H9 (cell line): ENCODE results near the gene THOC7. TPM values are rescaled to one million over a fixed set of nuclear protein-coding genes. Genes with fewer than 3 reads are reported as not detected.

Experiments
- DNase-seq: peaks from one replicate; pipeline ENCODE4 v3.0.0-alpha.2; 2017
- H2AFZ ChIP-seq: one replicate; pipeline ENCODE4 v1.6.1; 2013; ENCODE audit warnings: mild to moderate bottlenecking, low read length, control low read depth, moderate library complexity
- H2AK5ac ChIP-seq: 2 replicates; pipeline ENCODE4 v1.6.1; 2013; ENCODE audit warnings: low read length, control low read depth, mixed read lengths; ENCODE audit not compliant: insufficient read length
- H2BK120ac ChIP-seq: one replicate; pipeline ENCODE4 v1.6.1; 2013; ENCODE audit warnings: low read depth, mild to moderate bottlenecking, low read length, control low read depth, inconsistent platforms; ENCODE audit not compliant: poor library complexity, severe bottlenecking
- H2BK12ac ChIP-seq: 2 replicates; pipeline ENCODE4 v1.6.1; 2013; ENCODE audit warnings: low read length, control low read depth, mixed read lengths, low read depth; ENCODE audit not compliant: insufficient read length
- H2BK15ac ChIP-seq: 2 replicates; pipeline ENCODE4 v1.6.1; 2013; ENCODE audit warnings: low read depth, low read length, control low read depth
- H2BK20ac ChIP-seq: one replicate; pipeline ENCODE4 v1.6.1; 2013; ENCODE audit warnings: low read depth, mild to moderate bottlenecking, low read length, control low read depth, inconsistent platforms; ENCODE audit not compliant: poor library complexity, severe bottlenecking
- H2BK5ac ChIP-seq: 2 replicates; pipeline ENCODE4 v1.6.1; 2013; ENCODE audit warnings: low read length, control low read depth, mixed read lengths; ENCODE audit not compliant: insufficient read length
- H3K14ac ChIP-seq: 2 replicates; pipeline ENCODE4 v1.6.1; 2013; ENCODE audit warnings: low read length, control low read depth; ENCODE audit not compliant: insufficient read depth
- H3K18ac ChIP-seq: 2 replicates; pipeline ENCODE4 v1.6.1; 2013; ENCODE audit warnings: low read depth, mild to moderate bottlenecking, mixed read lengths, low read length, control low read depth; ENCODE audit not compliant: insufficient read length
- H3K23ac ChIP-seq: 2 replicates; pipeline ENCODE4 v1.6.1; 2013; ENCODE audit warnings: low read length, control low read depth, mixed read lengths, low read depth; ENCODE audit not compliant: insufficient read length
- H3K23me2 ChIP-seq: 2 replicates; pipeline ENCODE4 v1.6.1; 2013; ENCODE audit warnings: low read depth, mild to moderate bottlenecking, mixed read lengths, low read length, control low read depth; ENCODE audit not compliant: insufficient read length, poor library complexity, severe bottlenecking
- H3K27ac ChIP-seq: 2 replicates; pipeline ENCODE4 v1.5.1; 2013; ENCODE audit warnings: low read length, control low read depth, mixed read lengths, low read depth; ENCODE audit not compliant: insufficient read length
- H3K27me3 ChIP-seq: 2 replicates; pipeline ENCODE4 v1.6.1; 2013; ENCODE audit warnings: low read length, control low read depth, inconsistent platforms; ENCODE audit not compliant: insufficient read depth
- H3K4ac ChIP-seq: 2 replicates; pipeline ENCODE4 v1.6.1; 2013; ENCODE audit warnings: low read depth, mild to moderate bottlenecking, control low read depth, inconsistent platforms, low read length, moderate library complexity
- H3K4me1 ChIP-seq: 2 replicates; pipeline ENCODE4 v1.6.1; 2013; ENCODE audit warnings: low read length, control low read depth, inconsistent platforms; ENCODE audit not compliant: insufficient read depth
- H3K4me2 ChIP-seq: 2 replicates; pipeline ENCODE4 v1.6.1; 2013; ENCODE audit warnings: low read length, control low read depth, mixed read lengths; ENCODE audit not compliant: insufficient read length, insufficient read depth
- H3K56ac ChIP-seq: 2 replicates; pipeline ENCODE4 v1.6.1; 2013; ENCODE audit warnings: low read depth, mild to moderate bottlenecking, mixed read lengths, low read length, control low read depth; ENCODE audit not compliant: insufficient read length
- H3K79me1 ChIP-seq: 2 replicates; pipeline ENCODE4 v1.6.1; 2013; ENCODE audit warnings: low read depth, mild to moderate bottlenecking, moderate library complexity, low read length, control low read depth, inconsistent platforms; ENCODE audit not compliant: insufficient read depth, poor library complexity, severe bottlenecking
- H3K79me2 ChIP-seq: 2 replicates; pipeline ENCODE4 v1.6.1; 2013; ENCODE audit warnings: low read length, control low read depth, inconsistent platforms; ENCODE audit not compliant: insufficient read depth
- H3K9ac ChIP-seq: 2 replicates; pipeline ENCODE4 v1.6.1; 2013; ENCODE audit warnings: low read length, control low read depth, mixed read lengths; ENCODE audit not compliant: insufficient read length; ENCODE audit errors: extremely low read depth
- H3K9me3 ChIP-seq: one replicate; pipeline ENCODE4 v1.6.1; 2013; ENCODE audit warnings: low read depth, low read length, inconsistent platforms; ENCODE audit not compliant: control insufficient read depth
- H3T11ph ChIP-seq: one replicate; pipeline ENCODE4 v1.6.1; 2013; ENCODE audit warnings: mild to moderate bottlenecking, low read length, control low read depth, inconsistent platforms
- H4K20me1 ChIP-seq: one replicate; pipeline ENCODE4 v1.6.1; 2013; ENCODE audit not compliant: control insufficient read depth, insufficient read length, insufficient read depth
- H4K5ac ChIP-seq: 2 replicates; pipeline ENCODE4 v1.6.1; 2013; ENCODE audit warnings: low read depth, mild to moderate bottlenecking, mixed read lengths, low read length, control low read depth; ENCODE audit not compliant: insufficient read length
- H4K8ac ChIP-seq: replicated peaks from 2 replicates; pipeline ENCODE4 v1.6.1; 2013; ENCODE audit warnings: low read length, control low read depth, mixed read lengths, low read depth; ENCODE audit not compliant: insufficient read length
- H4K91ac ChIP-seq: 2 replicates; pipeline ENCODE4 v1.6.1; 2013; ENCODE audit warnings: low read depth, mild to moderate bottlenecking, moderate library complexity, mixed read lengths, low read length, control low read depth; ENCODE audit not compliant: insufficient read length
- H3K27ac Mint-ChIP-seq, 3 experiments: 2 replicates in 2 of 3; 3 replicates in 1 of 3; pipeline ENCODE4 v1.8.0; 2020 to 2021; ENCODE audit warnings: mixed read lengths in 3 of 3, mild to moderate bottlenecking in 1 of 3, moderate library complexity in 1 of 3
- H3K27me3 Mint-ChIP-seq: 2 replicates; pipeline ENCODE4 v1.8.0; 2021; ENCODE audit warnings: low read depth, mild to moderate bottlenecking, moderate library complexity, mixed read lengths
- H3K36me3 Mint-ChIP-seq, 3 experiments: 2 replicates in 2 of 3; 3 replicates in 1 of 3; pipeline ENCODE4 v1.8.0; 2020 to 2021; ENCODE audit warnings: low read depth in 3 of 3, mixed read lengths in 3 of 3; ENCODE audit not compliant: insufficient read depth in 1 of 3
- H3K4me1 Mint-ChIP-seq, 2 experiments: 2 replicates each; pipeline ENCODE4 v1.8.0; 2020; ENCODE audit warnings: mixed read lengths in 2 of 2
- H3K4me3 Mint-ChIP-seq, 2 experiments: 2 replicates in 1 of 2; 3 replicates in 1 of 2; pipeline ENCODE4 v1.8.0; 2020 to 2021; ENCODE audit warnings: mild to moderate bottlenecking in 2 of 2, mixed read lengths in 2 of 2, moderate library complexity in 1 of 2
- H3K9me3 Mint-ChIP-seq, 2 experiments: 2 replicates in 1 of 2; 3 replicates in 1 of 2; pipeline ENCODE4 v1.8.0; 2020; ENCODE audit warnings: mild to moderate bottlenecking in 2 of 2, mixed read lengths in 2 of 2, moderate library complexity in 1 of 2
- WGBS: extraction: QIAGEN DNeasy Blood & Tissue Kit; methylation state at CpG from one replicate; pipeline ENCODE4 v1.1.7; 2013; ENCODE audit warnings: missing lambda C conversion rate, low lambda C conversion rate, mixed read lengths; ENCODE audit not compliant: insufficient read length; ENCODE audit errors: extremely low coverage; 5-methylcytosine and 5-hydroxymethylcytosine counted together
- total RNA-seq: library from RNA; stranded (reverse); gene quantifications from 2 replicates; pipeline ENCODE4 v1.2.1, GENCODE V29; 2021
- TF ChIP-seq, protein P1 (sequence below): fragments of 200-600 bp; sonication (generic); conservative IDR thresholded peaks from 3 replicates; pipeline ENCODE4 v1.8.0; 2021; ENCODE audit warnings: antibody characterized with exemption, mild to moderate bottlenecking

Gene THOC7
- total RNA-seq, 1 experiment from 2014 or later: 63.3 TPM

DNA sequence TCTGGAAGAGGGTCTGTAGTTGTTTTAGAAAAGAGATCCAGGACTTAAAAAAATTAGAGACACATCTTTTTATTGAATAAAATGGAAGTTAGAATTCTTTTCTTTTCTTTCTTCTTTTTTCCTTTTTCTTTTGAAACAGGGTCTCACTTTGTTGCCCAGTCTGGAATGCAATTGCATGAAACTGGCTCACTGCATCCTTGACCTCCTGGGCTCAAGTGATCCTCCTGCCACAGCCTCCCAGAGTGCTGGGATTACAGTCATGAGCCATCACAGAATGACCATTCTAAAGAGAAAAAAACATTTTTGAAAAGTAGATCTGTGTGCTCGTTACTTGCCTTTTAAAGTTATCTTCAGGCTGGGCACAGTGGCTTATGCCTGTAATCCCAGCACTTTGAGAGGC lies 3.6 kb upstream of the THOC7 start:
- peaks cover 2% of the 10 kb centered on the region; the same call in 1 of the 2 replicates for H3K79me2 ChIP-seq
- H3K4me2 ChIP-seq: no peak overlapping the region
- H2BK15ac ChIP-seq: no peak overlapping the region
- Mint-ChIP-seq H3K4me3 (no peak overlapping the region), H3K27me3 (peaks cover 1% of the 10 kb centered on the region; the same call in 1 of the 2 replicates), H3K36me3 (peaks cover 0 to 19% (median 19%) of the 10 kb centered on the region in 3 experiments; a peak in 6 of 7 replicates), H3K4me1 (peaks cover 28 to 32% of the 10 kb centered on the region in 2 experiments), H3K9me3 (no peaks in the 10 kb centered on the region), H3K27ac (no peak overlapping the region)
- H3K27ac ChIP-seq: no peak overlapping the region
- peaks cover 16% of the 10 kb centered on the region for H3K23me2 ChIP-seq
- H3K23ac ChIP-seq: no peak overlapping the region
- no peak overlapping the region for H2AK5ac ChIP-seq
- H3T11ph ChIP-seq: no peak overlapping the region
- H3K14ac ChIP-seq: no peak overlapping the region
- no peak overlapping the region for H4K5ac ChIP-seq
- no peak overlapping the region for H2BK5ac ChIP-seq
- no peak overlapping the region for H2AFZ ChIP-seq
- H3K27me3 ChIP-seq: no peaks in the 10 kb centered on the region
- H3K56ac ChIP-seq: no peak overlapping the region
- no peak overlapping the region for H4K91ac ChIP-seq
- no peaks in the 10 kb centered on the region for H3K9me3 ChIP-seq
- H3K9ac ChIP-seq: no peak overlapping the region
- no peaks in the 10 kb centered on the region for H4K20me1 ChIP-seq
- no peak overlapping the region for H3K18ac ChIP-seq
- no peak overlapping the region for H2BK20ac ChIP-seq
- DNase-seq: no peak
- no peak overlapping the region for H2BK12ac ChIP-seq
- no peak overlapping the region for H2BK120ac ChIP-seq
- H4K8ac ChIP-seq: no peak overlapping the region
- no CpG with 5 or more reads among the region's 1 CpG for WGBS
- H3K79me1 ChIP-seq: no peaks in the 10 kb centered on the region
- H3K4ac ChIP-seq: no peak overlapping the region
- TF ChIP-seq, protein P1, sequence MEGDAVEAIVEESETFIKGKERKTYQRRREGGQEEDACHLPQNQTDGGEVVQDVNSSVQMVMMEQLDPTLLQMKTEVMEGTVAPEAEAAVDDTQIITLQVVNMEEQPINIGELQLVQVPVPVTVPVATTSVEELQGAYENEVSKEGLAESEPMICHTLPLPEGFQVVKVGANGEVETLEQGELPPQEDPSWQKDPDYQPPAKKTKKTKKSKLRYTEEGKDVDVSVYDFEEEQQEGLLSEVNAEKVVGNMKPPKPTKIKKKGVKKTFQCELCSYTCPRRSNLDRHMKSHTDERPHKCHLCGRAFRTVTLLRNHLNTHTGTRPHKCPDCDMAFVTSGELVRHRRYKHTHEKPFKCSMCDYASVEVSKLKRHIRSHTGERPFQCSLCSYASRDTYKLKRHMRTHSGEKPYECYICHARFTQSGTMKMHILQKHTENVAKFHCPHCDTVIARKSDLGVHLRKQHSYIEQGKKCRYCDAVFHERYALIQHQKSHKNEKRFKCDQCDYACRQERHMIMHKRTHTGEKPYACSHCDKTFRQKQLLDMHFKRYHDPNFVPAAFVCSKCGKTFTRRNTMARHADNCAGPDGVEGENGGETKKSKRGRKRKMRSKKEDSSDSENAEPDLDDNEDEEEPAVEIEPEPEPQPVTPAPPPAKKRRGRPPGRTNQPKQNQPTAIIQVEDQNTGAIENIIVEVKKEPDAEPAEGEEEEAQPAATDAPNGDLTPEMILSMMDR: no peak
- H3K4me1 ChIP-seq: peaks cover 6% of the 10 kb centered on the region
